ENCODE results near the gene CADPS2. TPM values are rescaled to one million over a fixed set of nuclear protein-coding genes. Genes with fewer than 3 reads are reported as not detected.

The CADPS2 gene
- 0.13 and 0.23 TPM in 2 replicates for total RNA-seq (2014; rRNA removed)
- polyA plus RNA-seq (2012) = 0.23 TPM

- peak; percentile 59 for DNase-seq (ENCODE audit: low read depth)
Measured at GRCh38 chr7:122886357-122887081, at the start of gene CADPS2. TSS of gene CADPS2 (minus strand) at chr7:122886460. CDS start at chr7:122886337, 123 bp downstream.

- DNase-seq (ENCODE audit: low read depth) = no peak
Measured at GRCh38 chr7:122935620-122936019, 49.4 kb upstream of the CADPS2 start.

GRCh38 chr7:122919643-122920181, 33.5 kb upstream of the CADPS2 start:
- no peak for DNase-seq (ENCODE audit: low read depth)

- DNase-seq (ENCODE audit: low read depth) = no peak
Measured at GRCh38 chr7:122914812-122915211, 28.6 kb upstream of the CADPS2 start.

- no peak for DNase-seq (ENCODE audit: low read depth)
Measured at GRCh38 chr7:122913608-122914007, 27.3 kb upstream of the CADPS2 start.

DNA sequence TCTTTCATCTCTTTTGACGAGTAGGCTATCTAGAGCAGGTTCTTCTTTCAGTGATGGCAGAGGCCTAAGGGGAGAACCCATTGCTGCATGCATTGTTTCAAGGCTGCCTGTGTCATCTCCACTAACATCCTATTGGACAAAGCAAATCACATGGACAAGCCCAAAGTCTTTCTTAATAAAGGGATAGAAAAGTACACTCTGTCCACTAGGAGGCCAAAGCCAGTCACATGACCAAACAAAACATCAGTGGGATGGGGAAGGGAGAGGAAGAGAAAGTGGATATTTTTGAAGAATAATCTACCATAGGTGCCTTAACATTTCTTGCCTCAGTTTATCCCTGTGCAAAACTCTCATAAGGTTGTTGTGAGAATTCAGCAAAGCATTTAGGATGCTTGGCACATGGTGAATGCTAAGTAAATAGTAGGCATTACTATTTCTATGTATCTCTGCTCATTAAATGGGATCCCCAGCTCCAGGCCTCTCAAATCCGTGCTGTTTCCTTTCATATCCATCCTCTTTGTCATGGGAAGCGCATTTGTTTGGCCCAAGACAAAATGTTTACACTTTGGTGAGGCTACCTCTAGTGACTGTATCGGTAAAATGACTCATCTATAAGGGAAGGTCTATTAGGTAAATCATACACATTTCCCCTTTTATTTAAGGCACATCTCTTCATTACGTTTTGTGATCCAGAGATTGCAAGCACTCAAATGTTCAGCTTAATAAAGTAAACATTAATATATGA, 16.7 kb upstream of the CADPS2 start:
- DNase-seq (ENCODE audit: low read depth) = peak; percentile 13

DNA sequence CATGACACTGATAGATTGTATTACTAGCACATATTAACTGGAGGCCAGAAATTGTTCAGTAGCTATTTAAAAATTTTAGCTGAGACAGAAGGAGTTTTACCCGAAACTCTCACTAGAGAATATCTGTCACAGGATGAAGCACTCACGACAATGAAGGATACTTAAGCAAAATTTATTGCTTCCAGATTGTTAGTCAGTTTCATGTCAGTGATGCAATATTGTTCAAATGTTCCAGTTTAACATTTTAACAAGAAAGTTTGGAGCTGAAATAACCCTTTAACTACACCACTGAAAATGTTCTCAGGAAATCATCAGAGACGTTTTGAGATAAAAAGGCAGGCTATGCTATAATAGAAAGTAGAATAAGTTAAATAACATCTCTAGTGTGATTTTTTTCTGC, 15.0 kb upstream of the CADPS2 start:
- DNase-seq (ENCODE audit: low read depth) = no peak

DNA sequence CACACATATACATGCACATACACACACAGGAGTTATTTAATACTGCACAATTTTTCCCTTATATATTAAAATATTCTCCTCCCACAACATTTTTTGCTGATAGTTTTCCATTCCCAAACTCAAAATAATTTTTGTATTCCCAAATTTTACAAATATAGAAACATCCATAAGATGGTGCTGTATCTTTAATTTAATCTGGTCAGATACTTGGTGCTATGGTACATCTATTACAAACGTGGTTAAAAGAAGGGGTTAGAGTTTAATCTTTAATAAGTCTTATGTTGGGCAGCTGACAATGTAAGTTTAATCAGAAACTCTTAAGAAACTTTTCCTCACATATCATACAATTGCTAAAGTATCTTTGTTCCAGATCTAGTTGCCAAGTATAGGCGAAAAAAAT, 10.2 kb upstream of the CADPS2 start:
- DNase-seq (ENCODE audit: low read depth) = no peak

DNA sequence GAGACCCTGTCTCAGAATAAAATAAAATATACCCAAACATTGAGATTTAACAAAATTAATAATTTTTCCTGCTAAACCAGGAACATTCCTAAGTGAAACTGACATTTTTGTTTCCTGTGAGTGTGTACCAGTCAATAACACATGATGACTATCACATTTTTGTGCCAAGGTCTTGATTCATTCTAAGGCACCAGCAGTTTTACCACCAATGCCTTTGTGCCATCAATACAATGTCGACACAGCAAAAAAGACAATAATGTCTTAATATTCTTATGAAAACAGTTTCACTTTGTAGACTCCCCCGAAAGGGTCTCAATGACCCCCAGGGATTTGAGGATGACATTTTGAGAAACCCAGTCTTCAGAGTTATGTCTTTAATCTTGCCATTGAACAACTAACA, 7.2 kb upstream of the CADPS2 start:
- no peak for DNase-seq (ENCODE audit: low read depth)

GRCh38 chr7:122889116-122889515, 2.9 kb upstream of the CADPS2 start:
- no peak for DNase-seq (ENCODE audit: low read depth)

- DNase-seq (ENCODE audit: low read depth) = no peak
Measured at GRCh38 chr7:122887848-122888247, 1.6 kb upstream of the CADPS2 start.

GRCh38 chr7:122887198-122887597, 938 bp upstream of the CADPS2 start:
- DNase-seq (ENCODE audit: low read depth) = peak; percentile 56

- no peak for DNase-seq (ENCODE audit: low read depth)
Measured at GRCh38 chr7:122885583-122886356, 490 bp downstream of the CADPS2 start.

DNA sequence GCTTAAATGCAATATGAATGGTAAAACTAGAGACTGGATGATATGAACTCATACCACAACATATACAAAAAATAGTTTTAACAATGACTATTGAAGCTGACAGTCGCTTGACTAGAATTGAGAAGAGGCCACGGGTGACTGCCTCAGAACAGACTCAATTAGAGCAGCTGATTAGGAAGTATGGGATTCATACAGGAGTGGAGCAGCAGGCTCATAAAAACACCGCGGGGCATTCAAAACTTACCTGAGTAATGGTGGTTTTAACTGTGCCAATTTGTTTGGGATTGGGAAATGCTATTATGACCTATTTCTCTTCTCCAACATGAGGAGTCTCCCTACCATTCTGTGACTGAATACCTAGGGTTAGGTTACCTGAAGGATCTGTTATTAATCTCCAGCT, 2.1 kb downstream of the CADPS2 start:
- no peak for DNase-seq (ENCODE audit: low read depth)

- DNase-seq (ENCODE audit: low read depth) = no peak
Measured at GRCh38 chr7:122883049-122883680, 3.1 kb downstream of the CADPS2 start.

DNA sequence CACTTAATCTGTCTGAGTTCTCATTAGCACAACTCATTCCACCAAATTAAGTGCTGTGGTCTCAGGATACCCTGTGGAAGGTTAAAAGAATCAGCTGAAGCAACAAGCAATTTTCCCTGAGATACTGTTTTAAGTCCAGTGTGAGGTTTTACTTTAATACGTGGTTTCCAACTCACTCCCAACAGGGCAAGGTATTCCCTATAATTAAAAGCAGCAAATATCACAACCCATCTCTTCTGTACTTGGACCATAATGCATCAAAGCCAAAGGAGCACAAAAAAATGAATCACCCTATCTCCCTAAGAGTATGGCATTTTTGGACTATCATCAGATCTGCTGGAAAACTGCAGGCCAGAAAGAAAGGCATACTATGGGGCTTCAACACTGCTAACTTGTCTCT, 4.9 kb downstream of the CADPS2 start:
- DNase-seq (ENCODE audit: low read depth) = no peak

- no peak for DNase-seq (ENCODE audit: low read depth)
Measured at GRCh38 chr7:122869260-122869659, 17.0 kb downstream of the CADPS2 start.

DNA sequence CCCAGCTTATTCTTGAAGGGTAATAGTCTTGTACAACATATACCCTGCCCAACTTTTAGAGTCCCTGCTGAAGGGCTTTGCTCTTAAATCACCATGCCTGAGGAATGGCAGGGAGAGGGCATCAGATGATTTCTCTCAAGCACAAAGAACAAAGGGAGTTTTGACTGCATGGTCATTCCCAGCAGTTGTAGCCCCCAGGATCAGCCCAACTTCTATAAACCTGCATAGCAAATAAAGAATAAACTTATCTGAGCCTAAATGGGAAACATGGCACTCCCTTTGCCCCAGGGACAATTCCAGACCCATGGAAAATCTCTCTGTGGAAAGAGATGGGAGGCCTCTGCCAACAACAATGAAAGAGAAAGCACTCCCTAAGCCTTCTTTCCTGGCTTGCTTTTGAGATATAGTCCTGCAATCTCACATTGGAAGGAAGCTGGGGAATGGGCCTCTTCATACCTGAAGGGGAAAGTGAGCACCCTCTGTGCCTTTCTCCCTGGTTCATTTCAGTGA, 18.7 kb downstream of the CADPS2 start:
- DNase-seq (ENCODE audit: low read depth) = no peak

GRCh38 chr7:122864838-122865237, 21.4 kb downstream of the CADPS2 start:
- no peak for DNase-seq (ENCODE audit: low read depth)

GRCh38 chr7:122864016-122864415, 22.2 kb downstream of the CADPS2 start:
- no peak for DNase-seq (ENCODE audit: low read depth)

- no peak for DNase-seq (ENCODE audit: low read depth)
Measured at GRCh38 chr7:122858320-122858719, 27.9 kb downstream of the CADPS2 start.
